H1 (cell line): ENCODE results near the gene RTN4RL1. TPM values are rescaled to one million over a fixed set of nuclear protein-coding genes. Genes with fewer than 3 reads are reported as not detected.
A peak's percentile ranks its signal among the peaks of the same experiment; 100 is the strongest.

Source experiments
- CTCF ChIA-PET: fragments of 300-600 bp; sonication (Branson Sonifier 250); formaldehyde crosslinking; loops from one replicate; lab custom pipeline; 2021; ENCODE audit not compliant: partially characterized antibody; lab: Charles Lee
- POLR2A ChIA-PET: fragments of 300-600 bp; sonication (Branson Sonifier 250); formaldehyde crosslinking; loops from one replicate; lab custom pipeline; 2021; ENCODE audit warnings: inconsistent platforms; ENCODE audit not compliant: partially characterized antibody; lab: Charles Lee
- DNase-seq, 2 experiments: peaks; one replicate each; pipeline versions ENCODE4 v3.0.0 to v3.0.0-alpha.2; 2010 to 2022; ENCODE audit warnings: low spot score in 2 of 2, low read depth in 1 of 2, mixed read lengths in 1 of 2
- FAIRE-seq: peaks from 2 replicates; lab custom pipeline; 2011; peaks lifted over from hg19 to GRCh38; lab: Jason Lieb, UNC
- H2AFZ ChIP-seq: 2 replicates; pipeline ENCODE4 v1.8.1; 2012; ENCODE audit warnings: low read length, inconsistent platforms
- H2AK5ac ChIP-seq: 2 replicates; pipeline ENCODE4 v1.6.1; 2013; ENCODE audit warnings: low read depth, low read length
- H2BK120ac ChIP-seq: replicated peaks from 2 replicates; pipeline ENCODE3; 2013; ENCODE audit warnings: low read depth, low read length, inconsistent platforms
- H2BK12ac ChIP-seq: 2 replicates; pipeline ENCODE4 v1.6.1; 2013; ENCODE audit warnings: low read depth, low read length
- H2BK15ac ChIP-seq: 2 replicates; pipeline ENCODE4 v1.6.1; 2013; ENCODE audit warnings: low read length
- H2BK20ac ChIP-seq: 2 replicates; pipeline ENCODE4 v1.6.1; 2013; ENCODE audit warnings: low read length
- H2BK5ac ChIP-seq: 2 replicates; pipeline ENCODE4 v1.6.1; 2013; ENCODE audit warnings: low read depth, low read length
- H3K14ac ChIP-seq: 2 replicates; pipeline ENCODE4 v1.6.1; 2013; ENCODE audit warnings: inconsistent platforms; ENCODE audit not compliant: insufficient read length
- H3K18ac ChIP-seq: 2 replicates; pipeline ENCODE4 v1.6.1; 2013; ENCODE audit warnings: low read length; ENCODE audit errors: extremely low read depth
- H3K23ac ChIP-seq: 2 replicates; pipeline ENCODE4 v1.6.1; 2013; ENCODE audit warnings: inconsistent platforms; ENCODE audit not compliant: insufficient read length
- H3K23me2 ChIP-seq: 2 replicates; pipeline ENCODE4 v1.6.1; 2013; ENCODE audit warnings: low read depth, low read length
- H3K27ac ChIP-seq: 2 replicates; pipeline ENCODE4 v1.6.1; 2011; ENCODE audit warnings: low read depth, low read length, inconsistent platforms
- H3K27me3 ChIP-seq, 4 experiments: replicated peaks in 1 of 4; 1 replicate in 1 of 4; 2 replicates in 3 of 4; pipeline versions ENCODE4 v1.6.1 to v1.8.1; 2011 to 2013; ENCODE audit warnings: low read length in 3 of 4, mild to moderate bottlenecking in 3 of 4, inconsistent platforms in 2 of 4, mixed read lengths in 2 of 4, moderate library complexity in 1 of 4; ENCODE audit not compliant: control insufficient read depth in 3 of 4, insufficient read depth in 3 of 4; ENCODE audit errors: extremely low read depth in 1 of 4
- H3K36me3 ChIP-seq, 4 experiments: 2 replicates each; pipeline versions ENCODE4 v1.6.1 to v1.8.1; 2011 to 2013; ENCODE audit warnings: mild to moderate bottlenecking in 4 of 4, low read length in 3 of 4, moderate library complexity in 2 of 4, control low read depth in 1 of 4, inconsistent platforms in 1 of 4; ENCODE audit not compliant: insufficient read depth in 4 of 4, control insufficient read depth in 2 of 4
- H3K4ac ChIP-seq: replicated peaks from 2 replicates; pipeline ENCODE3; 2013; ENCODE audit warnings: low read length, low read depth, mixed read lengths, inconsistent platforms; ENCODE audit not compliant: insufficient read length
- H3K4me1 ChIP-seq, 4 experiments: replicated peaks in 1 of 4; 1 replicate in 1 of 4; 2 replicates in 3 of 4; pipeline versions ENCODE4 v1.6.1 to v1.8.1; 2011 to 2013; ENCODE audit warnings: low read length in 3 of 4, inconsistent platforms in 2 of 4, mixed read lengths in 1 of 4; ENCODE audit not compliant: insufficient read depth in 4 of 4, control insufficient read depth in 3 of 4
- H3K4me2 ChIP-seq, 2 experiments: 2 replicates each; pipeline versions ENCODE4 v1.6.1 to v1.8.1; 2011 to 2013; ENCODE audit warnings: low read depth in 2 of 2, low read length in 2 of 2, control low read depth in 1 of 2, inconsistent platforms in 1 of 2, mild to moderate bottlenecking in 1 of 2; ENCODE audit not compliant: insufficient read depth in 1 of 2
- H3K4me3 ChIP-seq, 4 experiments: fragments of 200-600, 300-600 bp in 1 of 4; sonication (generic), shearing (Covaris generic), sonication (Bioruptor Twin) in 1 of 4; 2 replicates each; pipeline versions ENCODE4 v1.5.1 to v1.8.1; 2011 to 2016; ENCODE audit warnings: low read length in 4 of 4, low read depth in 3 of 4, control low read depth in 2 of 4, inconsistent platforms in 2 of 4, mild to moderate bottlenecking in 2 of 4, mixed read lengths in 1 of 4, moderate library complexity in 1 of 4; ENCODE audit not compliant: insufficient read depth in 2 of 4; ENCODE audit errors: extremely low read depth in 1 of 4
- H3K56ac ChIP-seq: replicated peaks from 2 replicates; pipeline ENCODE3; 2013; ENCODE audit warnings: low read depth, mild to moderate bottlenecking, mixed read lengths, low read length, inconsistent platforms; ENCODE audit not compliant: insufficient read length
- H3K79me1 ChIP-seq: 2 replicates; pipeline ENCODE4 v1.6.1; 2013; ENCODE audit warnings: low read depth, low read length, control low read depth
- H3K79me2 ChIP-seq, 2 experiments: 2 replicates each; pipeline versions ENCODE4 v1.6.1 to v1.8.1; 2012 to 2013; ENCODE audit warnings: low read length in 2 of 2, mild to moderate bottlenecking in 2 of 2, inconsistent platforms in 1 of 2; ENCODE audit not compliant: insufficient read depth in 2 of 2, control insufficient read depth in 1 of 2
- H3K9ac ChIP-seq, 4 experiments: replicated peaks in 1 of 4; 1 replicate in 1 of 4; 2 replicates in 3 of 4; pipeline versions ENCODE4 v1.6.1 to v1.8.1; 2011 to 2013; ENCODE audit warnings: low read depth in 3 of 4, low read length in 3 of 4, control low read depth in 2 of 4, mild to moderate bottlenecking in 2 of 4, moderate library complexity in 2 of 4, inconsistent platforms in 1 of 4; ENCODE audit errors: extremely low read depth in 1 of 4
- H3K9me3 ChIP-seq, 2 experiments: 2 replicates each; pipeline versions ENCODE4 v1.6.1 to v1.8.1; 2012 to 2013; ENCODE audit warnings: mild to moderate bottlenecking in 2 of 2, moderate library complexity in 2 of 2, control low read depth in 1 of 2, inconsistent platforms in 1 of 2, low read depth in 1 of 2, low read length in 1 of 2, mixed read lengths in 1 of 2; ENCODE audit not compliant: insufficient read depth in 2 of 2
- H4K20me1 ChIP-seq, 2 experiments: replicated peaks in 1 of 2; 2 replicates each; pipeline versions ENCODE3 to v1.8.1; 2011 to 2013; ENCODE audit warnings: inconsistent platforms in 2 of 2, low read length in 2 of 2, mild to moderate bottlenecking in 1 of 2; ENCODE audit not compliant: insufficient read depth in 2 of 2, control insufficient read depth in 1 of 2
- H4K5ac ChIP-seq: 2 replicates; pipeline ENCODE4 v1.6.1; 2013; ENCODE audit warnings: low read length, low read depth, mixed read lengths, inconsistent platforms; ENCODE audit not compliant: insufficient read length
- H4K8ac ChIP-seq: 2 replicates; pipeline ENCODE4 v1.8.0; 2013; ENCODE audit warnings: mild to moderate bottlenecking, moderate library complexity, low read length, inconsistent platforms; ENCODE audit not compliant: insufficient read depth; ENCODE audit errors: extremely low read depth
- H4K91ac ChIP-seq: replicated peaks from 2 replicates; pipeline ENCODE3; 2013; ENCODE audit warnings: low read length, mixed read lengths, inconsistent platforms; ENCODE audit not compliant: insufficient read length
- CBX5 ChIP-seq: fragments of 300-800, 300-1000 bp; sonication (generic); IDR thresholded peaks from 2 replicates; pipeline ENCODE4 v1.7.1; 2016; ENCODE audit warnings: antibody characterized with exemption, low read length, low read depth
- EP300 ChIP-seq, 2 experiments: IDR thresholded peaks; 1 replicate in 1 of 2; 2 replicates in 1 of 2; pipeline ENCODE4 v1.6.1; 2011 to 2012; ENCODE audit warnings: low read depth in 2 of 2, low read length in 2 of 2, mild to moderate bottlenecking in 2 of 2, borderline replicate concordance in 1 of 2, inconsistent platforms in 1 of 2, moderate library complexity in 1 of 2
- HDAC6 ChIP-seq: IDR thresholded peaks from one replicate; pipeline ENCODE4 v1.7.1; 2012; ENCODE audit warnings: low read depth, mild to moderate bottlenecking, inconsistent platforms, low read length, moderate library complexity
- MAFK ChIP-seq: IDR thresholded peaks from 2 replicates; pipeline ENCODE4 v1.6.1; 2012; ENCODE audit warnings: low read depth, mild to moderate bottlenecking, improper control_type of control experiment, low read length
- POLR2AphosphoS5 ChIP-seq: IDR thresholded peaks from 2 replicates; pipeline ENCODE4 v1.6.1; 2011; ENCODE audit warnings: low read depth, low read length
- RFX5 ChIP-seq: IDR thresholded peaks from 2 replicates; pipeline ENCODE4 v1.6.1; 2011; ENCODE audit warnings: low read depth, low read length, improper control_type of control experiment, borderline replicate concordance
- SAP30 ChIP-seq: fragments of 300-600 bp; sonication (generic); IDR thresholded peaks from 2 replicates; pipeline ENCODE4 v1.7.1; 2012; ENCODE audit warnings: low read length, moderate library complexity, mild to moderate bottlenecking, inconsistent platforms; ENCODE audit not compliant: insufficient read depth, insufficient replicate concordance
- SP2 ChIP-seq: IDR thresholded peaks from 2 replicates; pipeline ENCODE4 v1.6.1; 2012; ENCODE audit warnings: mild to moderate bottlenecking, low read length, inconsistent platforms
- SRF ChIP-seq: IDR thresholded peaks from 2 replicates; pipeline ENCODE4 v1.6.1; 2011; ENCODE audit warnings: mild to moderate bottlenecking, low read depth, low read length, moderate library complexity
- TAF1 ChIP-seq: IDR thresholded peaks from 2 replicates; pipeline ENCODE4 v1.6.1; 2011; ENCODE audit warnings: mild to moderate bottlenecking, low read depth, low read length
- TBP ChIP-seq: IDR thresholded peaks from 2 replicates; pipeline ENCODE4 v1.6.1; 2011; ENCODE audit warnings: low read depth, low read length, improper control_type of control experiment
- WGBS, 2 experiments: shearing (Covaris generic) in 1 of 2; methylation state at CpG; one replicate each; pipeline versions ENCODE4 v1.1.6 to v1.1.7; 2013 to 2015; ENCODE audit warnings: low lambda C conversion rate in 2 of 2, mixed read lengths in 2 of 2, inconsistent platforms in 1 of 2, low coverage in 1 of 2, missing lambda C conversion rate in 1 of 2; ENCODE audit not compliant: insufficient replicate concordance in 2 of 2, insufficient coverage in 1 of 2, insufficient read length in 1 of 2; ENCODE audit errors: extremely low coverage in 1 of 2, missing lambda C conversion rate in 1 of 2; 5-methylcytosine and 5-hydroxymethylcytosine counted together
- polyA plus RNA-seq, 7 experiments: library from polyadenylated mRNA; depleted of rRNA in 3 of 7; stranded (reverse) in 5 of 7; unstranded in 2 of 7; fragments of >200 nt in 5 of 7; fragments of 200-250 nt in 2 of 7; gene quantifications; 1 replicate in 5 of 7; 2 replicates in 1 of 7; 4 replicates in 1 of 7; pipeline versions ENCODE4 v1.2.1 to v1.2.3, GENCODE V29; 2011 to 2013; ENCODE audit warnings: missing spikeins in 2 of 7, mixed read lengths in 2 of 7
- total RNA-seq: library from RNA; stranded (reverse); fragmentation: NEBNext Ultra II Directional; extraction: Animal tissue kit (Norgen Biotek cat#: 25700); gene quantifications from 2 replicates; pipeline ENCODE4 v1.2.1, GENCODE V29; 2021
- TF ChIP-seq, protein P1 (sequence below): IDR thresholded peaks from 2 replicates; pipeline ENCODE4 v1.6.1; 2011; ENCODE audit warnings: low read depth, mild to moderate bottlenecking, low read length; ENCODE audit not compliant: insufficient read depth

Gene RTN4RL1
- total and polyA plus RNA-seq, 2 of the 8 experiments (the other 6 are each of a cell fraction or from before 2014, with no cell fraction given): 0.09 TPM; not detected in 1

DNA sequence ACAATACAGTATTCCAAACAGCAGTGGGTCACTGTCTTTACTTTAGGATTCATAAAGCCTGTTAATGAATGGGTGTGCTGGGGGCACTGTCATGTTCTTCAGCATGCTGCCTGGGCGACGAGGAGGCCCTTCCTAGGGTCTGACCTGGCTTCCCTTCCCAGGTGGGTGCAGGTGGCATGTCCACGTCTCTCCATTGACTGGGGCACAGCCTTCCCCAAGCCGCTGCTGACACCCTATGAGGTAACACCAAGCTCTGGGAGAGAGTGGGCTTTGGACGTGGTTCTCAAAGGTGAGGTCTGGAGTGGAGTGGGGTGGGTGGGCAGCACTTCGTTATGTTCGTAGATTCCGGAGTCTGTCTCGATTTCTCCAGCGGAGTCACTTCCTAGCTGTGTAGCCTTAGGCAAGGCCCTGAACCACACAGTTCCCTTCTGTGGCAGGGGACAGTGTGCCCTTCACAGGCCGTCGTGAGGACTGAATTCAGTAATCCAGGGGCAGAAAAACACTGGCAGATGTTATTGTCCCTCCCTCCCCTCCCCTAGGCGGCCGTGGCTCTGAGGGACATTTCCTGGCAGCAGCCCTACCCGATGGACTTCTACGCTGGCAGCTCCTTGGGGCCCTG is 15.9 kb upstream of the RTN4RL1 start:
- Histone ChIP-seq H4K91ac (no peak overlapping the region), H3K27me3 (peaks cover 0 to 2% (median 0%) of the 10 kb centered on the region in 4 experiments; a peak in 1 of 7 replicates), H3K9me3 (no peaks in the 10 kb centered on the region), H3K23me2 (peaks cover 5% of the 10 kb centered on the region; the same call in 1 of the 2 replicates), H2AK5ac (no peak overlapping the region), H3K9ac (no peak overlapping the region; a peak in 1 of 7 replicates), H3K79me1 (peaks cover 4% of the 10 kb centered on the region), H4K20me1 (peaks cover 0 to 7% of the 10 kb centered on the region in 2 experiments), H3K56ac (no peak overlapping the region), H3K23ac (no peak overlapping the region), H4K8ac (no peak overlapping the region), H3K18ac (no peak overlapping the region), H2BK20ac (no peak overlapping the region), H3K4ac (no peak overlapping the region), H2BK120ac (no peak overlapping the region), H2BK5ac (no peak overlapping the region), H2BK15ac (no peak overlapping the region; the same call in 1 of the 2 replicates), H3K4me2 (peak overlapping the region; percentile 61 to 91), H3K36me3 (peaks cover 0 to 14% (median 3%) of the 10 kb centered on the region in 4 experiments; a peak in 5 of 8 replicates), H3K4me3 (peak overlapping the region; percentile 58 to 82 (median 71)), H3K14ac (no peak overlapping the region), H3K27ac (no peak overlapping the region), H2AFZ (no peak overlapping the region; the same call in 1 of the 2 replicates), H2BK12ac (no peak overlapping the region), H4K5ac (no peak overlapping the region), H3K4me1 (peaks cover 0 to 6% (median 5%) of the 10 kb centered on the region in 4 experiments; a peak in 4 of 7 replicates), H3K79me2 (no peaks in the 10 kb centered on the region)
- 63% methylated on average over 16 of the region's 16 CpGs; no CpG with 5 or more reads in 1 of the 2 experiments for WGBS, 2 experiments
- CTCF ChIA-PET: interaction anchor here (0.9 to 3.1 kb wide), 17 partner anchors 9 to 241 kb away, joined by 3 to 17 read pairs (median 4); partner anchors contain the start of genes DPH1 and RTN4RL1
- FAIRE-seq (no peak), DNase-seq (no peak)
- POLR2A ChIA-PET: interaction anchor here (0.7 to 1.6 kb wide), 4 partner anchors 25 to 132 kb away, joined by 3 read pairs; no protein-coding TSS in a partner anchor
- no peak for TF ChIP-seq SP2
- TF ChIP-seq TBP: no peak
- TF ChIP-seq SAP30: no peak
- no peak for TF ChIP-seq SRF
- TF ChIP-seq HDAC6: no peak
- no peak for TF ChIP-seq POLR2AphosphoS5
- no peak for TF ChIP-seq MAFK
- no peak for TF ChIP-seq CBX5
- no peak for TF ChIP-seq TAF1
- TF ChIP-seq RFX5: no peak
- no peak for TF ChIP-seq EP300 (IDR thresholded peaks at IDR 0.05; ENCODE audit: borderline replicate concordance in 1 of 2, low read depth in 2 of 2, low read length in 2 of 2)
- TF ChIP-seq, protein P1, sequence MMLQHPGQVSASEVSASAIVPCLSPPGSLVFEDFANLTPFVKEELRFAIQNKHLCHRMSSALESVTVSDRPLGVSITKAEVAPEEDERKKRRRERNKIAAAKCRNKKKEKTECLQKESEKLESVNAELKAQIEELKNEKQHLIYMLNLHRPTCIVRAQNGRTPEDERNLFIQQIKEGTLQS: no peak
